H9 (cell line): ENCODE measurements around the gene ZCCHC17. TPM values are rescaled to one million over a fixed set of nuclear protein-coding genes. Genes with fewer than 3 reads are reported as not detected.
"Not testable (repeated sequence)": the region's sequence is repeated elsewhere in the genome, so short reads cannot be mapped to it uniquely, and the experiment has no call there.

Experiments used
- DNase-seq: peaks from one replicate; pipeline ENCODE4 v3.0.0-alpha.2; 2017
- H2AFZ ChIP-seq: one replicate; pipeline ENCODE4 v1.6.1; 2013; ENCODE audit warnings: mild to moderate bottlenecking, low read length, control low read depth, moderate library complexity
- H2AK5ac ChIP-seq: 2 replicates; pipeline ENCODE4 v1.6.1; 2013; ENCODE audit warnings: low read length, control low read depth, mixed read lengths; ENCODE audit not compliant: insufficient read length
- H2BK120ac ChIP-seq: one replicate; pipeline ENCODE4 v1.6.1; 2013; ENCODE audit warnings: low read depth, mild to moderate bottlenecking, low read length, control low read depth, inconsistent platforms; ENCODE audit not compliant: poor library complexity, severe bottlenecking
- H2BK12ac ChIP-seq: 2 replicates; pipeline ENCODE4 v1.6.1; 2013; ENCODE audit warnings: low read length, control low read depth, mixed read lengths, low read depth; ENCODE audit not compliant: insufficient read length
- H2BK15ac ChIP-seq: 2 replicates; pipeline ENCODE4 v1.6.1; 2013; ENCODE audit warnings: low read depth, low read length, control low read depth
- H2BK20ac ChIP-seq: one replicate; pipeline ENCODE4 v1.6.1; 2013; ENCODE audit warnings: low read depth, mild to moderate bottlenecking, low read length, control low read depth, inconsistent platforms; ENCODE audit not compliant: poor library complexity, severe bottlenecking
- H2BK5ac ChIP-seq: 2 replicates; pipeline ENCODE4 v1.6.1; 2013; ENCODE audit warnings: low read length, control low read depth, mixed read lengths; ENCODE audit not compliant: insufficient read length
- H3K14ac ChIP-seq: 2 replicates; pipeline ENCODE4 v1.6.1; 2013; ENCODE audit warnings: low read length, control low read depth; ENCODE audit not compliant: insufficient read depth
- H3K18ac ChIP-seq: 2 replicates; pipeline ENCODE4 v1.6.1; 2013; ENCODE audit warnings: low read depth, mild to moderate bottlenecking, mixed read lengths, low read length, control low read depth; ENCODE audit not compliant: insufficient read length
- H3K23ac ChIP-seq: 2 replicates; pipeline ENCODE4 v1.6.1; 2013; ENCODE audit warnings: low read length, control low read depth, mixed read lengths, low read depth; ENCODE audit not compliant: insufficient read length
- H3K23me2 ChIP-seq: 2 replicates; pipeline ENCODE4 v1.6.1; 2013; ENCODE audit warnings: low read depth, mild to moderate bottlenecking, mixed read lengths, low read length, control low read depth; ENCODE audit not compliant: insufficient read length, poor library complexity, severe bottlenecking
- H3K27ac ChIP-seq: 2 replicates; pipeline ENCODE4 v1.5.1; 2013; ENCODE audit warnings: low read length, control low read depth, mixed read lengths, low read depth; ENCODE audit not compliant: insufficient read length
- H3K27me3 ChIP-seq: 2 replicates; pipeline ENCODE4 v1.6.1; 2013; ENCODE audit warnings: low read length, control low read depth, inconsistent platforms; ENCODE audit not compliant: insufficient read depth
- H3K4ac ChIP-seq: 2 replicates; pipeline ENCODE4 v1.6.1; 2013; ENCODE audit warnings: low read depth, mild to moderate bottlenecking, control low read depth, inconsistent platforms, low read length, moderate library complexity
- H3K4me1 ChIP-seq: 2 replicates; pipeline ENCODE4 v1.6.1; 2013; ENCODE audit warnings: low read length, control low read depth, inconsistent platforms; ENCODE audit not compliant: insufficient read depth
- H3K4me2 ChIP-seq: 2 replicates; pipeline ENCODE4 v1.6.1; 2013; ENCODE audit warnings: low read length, control low read depth, mixed read lengths; ENCODE audit not compliant: insufficient read length, insufficient read depth
- H3K56ac ChIP-seq: 2 replicates; pipeline ENCODE4 v1.6.1; 2013; ENCODE audit warnings: low read depth, mild to moderate bottlenecking, mixed read lengths, low read length, control low read depth; ENCODE audit not compliant: insufficient read length
- H3K79me1 ChIP-seq: 2 replicates; pipeline ENCODE4 v1.6.1; 2013; ENCODE audit warnings: low read depth, mild to moderate bottlenecking, moderate library complexity, low read length, control low read depth, inconsistent platforms; ENCODE audit not compliant: insufficient read depth, poor library complexity, severe bottlenecking
- H3K79me2 ChIP-seq: 2 replicates; pipeline ENCODE4 v1.6.1; 2013; ENCODE audit warnings: low read length, control low read depth, inconsistent platforms; ENCODE audit not compliant: insufficient read depth
- H3K9ac ChIP-seq: 2 replicates; pipeline ENCODE4 v1.6.1; 2013; ENCODE audit warnings: low read length, control low read depth, mixed read lengths; ENCODE audit not compliant: insufficient read length; ENCODE audit errors: extremely low read depth
- H3K9me3 ChIP-seq: one replicate; pipeline ENCODE4 v1.6.1; 2013; ENCODE audit warnings: low read depth, low read length, inconsistent platforms; ENCODE audit not compliant: control insufficient read depth
- H3T11ph ChIP-seq: one replicate; pipeline ENCODE4 v1.6.1; 2013; ENCODE audit warnings: mild to moderate bottlenecking, low read length, control low read depth, inconsistent platforms
- H4K20me1 ChIP-seq: one replicate; pipeline ENCODE4 v1.6.1; 2013; ENCODE audit not compliant: control insufficient read depth, insufficient read length, insufficient read depth
- H4K5ac ChIP-seq: 2 replicates; pipeline ENCODE4 v1.6.1; 2013; ENCODE audit warnings: low read depth, mild to moderate bottlenecking, mixed read lengths, low read length, control low read depth; ENCODE audit not compliant: insufficient read length
- H4K8ac ChIP-seq: replicated peaks from 2 replicates; pipeline ENCODE4 v1.6.1; 2013; ENCODE audit warnings: low read length, control low read depth, mixed read lengths, low read depth; ENCODE audit not compliant: insufficient read length
- H4K91ac ChIP-seq: 2 replicates; pipeline ENCODE4 v1.6.1; 2013; ENCODE audit warnings: low read depth, mild to moderate bottlenecking, moderate library complexity, mixed read lengths, low read length, control low read depth; ENCODE audit not compliant: insufficient read length
- H3K27ac Mint-ChIP-seq, 3 experiments: 2 replicates in 2 of 3; 3 replicates in 1 of 3; pipeline ENCODE4 v1.8.0; 2020 to 2021; ENCODE audit warnings: mixed read lengths in 3 of 3, mild to moderate bottlenecking in 1 of 3, moderate library complexity in 1 of 3
- H3K27me3 Mint-ChIP-seq: 2 replicates; pipeline ENCODE4 v1.8.0; 2021; ENCODE audit warnings: low read depth, mild to moderate bottlenecking, moderate library complexity, mixed read lengths
- H3K36me3 Mint-ChIP-seq, 3 experiments: 2 replicates in 2 of 3; 3 replicates in 1 of 3; pipeline ENCODE4 v1.8.0; 2020 to 2021; ENCODE audit warnings: low read depth in 3 of 3, mixed read lengths in 3 of 3; ENCODE audit not compliant: insufficient read depth in 1 of 3
- H3K4me1 Mint-ChIP-seq, 2 experiments: 2 replicates each; pipeline ENCODE4 v1.8.0; 2020; ENCODE audit warnings: mixed read lengths in 2 of 2
- H3K4me3 Mint-ChIP-seq, 2 experiments: 2 replicates in 1 of 2; 3 replicates in 1 of 2; pipeline ENCODE4 v1.8.0; 2020 to 2021; ENCODE audit warnings: mild to moderate bottlenecking in 2 of 2, mixed read lengths in 2 of 2, moderate library complexity in 1 of 2
- H3K9me3 Mint-ChIP-seq, 2 experiments: 2 replicates in 1 of 2; 3 replicates in 1 of 2; pipeline ENCODE4 v1.8.0; 2020; ENCODE audit warnings: mild to moderate bottlenecking in 2 of 2, mixed read lengths in 2 of 2, moderate library complexity in 1 of 2
- WGBS: extraction: QIAGEN DNeasy Blood & Tissue Kit; methylation state at CpG from one replicate; pipeline ENCODE4 v1.1.7; 2013; ENCODE audit warnings: missing lambda C conversion rate, low lambda C conversion rate, mixed read lengths; ENCODE audit not compliant: insufficient read length; ENCODE audit errors: extremely low coverage; 5-methylcytosine and 5-hydroxymethylcytosine counted together
- total RNA-seq: library from RNA; stranded (reverse); gene quantifications from 2 replicates; pipeline ENCODE4 v1.2.1, GENCODE V29; 2021

The ZCCHC17 gene
- total RNA-seq, 1 experiment from 2014 or later, result 50.4 TPM

DNA sequence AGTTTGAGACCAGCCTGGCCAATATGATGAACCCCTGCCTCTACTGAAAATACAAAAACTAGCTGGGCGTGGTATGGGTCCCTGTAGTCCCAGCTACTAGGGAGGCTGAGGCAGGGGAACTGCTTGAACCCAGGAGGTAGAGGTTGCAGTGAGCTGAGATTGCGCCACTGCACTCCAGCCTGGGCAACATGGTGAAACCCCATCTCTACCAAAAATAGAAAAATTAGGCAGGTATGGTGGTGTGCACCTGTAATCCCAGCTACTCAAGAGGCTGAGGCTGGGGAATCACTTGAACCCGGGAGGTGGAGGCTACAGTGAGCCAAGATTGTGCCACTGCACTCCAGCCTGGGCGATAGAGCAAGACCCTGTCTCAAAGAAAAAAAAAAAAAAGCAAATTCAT lies 9.0 kb upstream of the ZCCHC17 start:
- not testable (repeated sequence) for H3K79me1 ChIP-seq, H2BK15ac ChIP-seq, H3K27ac ChIP-seq, H3K4me2 ChIP-seq, H3K9me3 ChIP-seq, H4K8ac ChIP-seq, H2BK20ac ChIP-seq, H3K27me3 ChIP-seq, H3K4me3 Mint-ChIP-seq, H3K4ac ChIP-seq, H2AK5ac ChIP-seq, H2BK120ac ChIP-seq, H4K5ac ChIP-seq, H3K14ac ChIP-seq, H3K23me2 ChIP-seq, H3K27me3 Mint-ChIP-seq, H3K4me1 Mint-ChIP-seq, H2BK12ac ChIP-seq, H3T11ph ChIP-seq, DNase-seq, H3K18ac ChIP-seq, H3K79me2 ChIP-seq, H4K20me1 ChIP-seq, H3K4me1 ChIP-seq, H3K9ac ChIP-seq, H3K23ac ChIP-seq, H2AFZ ChIP-seq, H3K27ac Mint-ChIP-seq, H3K9me3 Mint-ChIP-seq, H2BK5ac ChIP-seq, H4K91ac ChIP-seq, H3K56ac ChIP-seq
- no CpG with 5 or more reads among the region's 4 CpGs for WGBS
- peaks cover 42 to 92% (median 76%) of the 10 kb centered on the region in 3 experiments; a peak in 6 of 7 replicates for H3K36me3 Mint-ChIP-seq
